GM19372 (cell line): ENCODE measurements around the gene CDHR3.

Experiments
- ATAC-seq: cut with Tn5 transposase; IDR thresholded peaks from one replicate; pipeline ENCODE4 v1.9.1; 2021; ENCODE audit warnings: mild to moderate bottlenecking, low read depth, moderate library complexity; ENCODE audit not compliant: unreplicated experiment

The CDHR3 gene

DNA sequence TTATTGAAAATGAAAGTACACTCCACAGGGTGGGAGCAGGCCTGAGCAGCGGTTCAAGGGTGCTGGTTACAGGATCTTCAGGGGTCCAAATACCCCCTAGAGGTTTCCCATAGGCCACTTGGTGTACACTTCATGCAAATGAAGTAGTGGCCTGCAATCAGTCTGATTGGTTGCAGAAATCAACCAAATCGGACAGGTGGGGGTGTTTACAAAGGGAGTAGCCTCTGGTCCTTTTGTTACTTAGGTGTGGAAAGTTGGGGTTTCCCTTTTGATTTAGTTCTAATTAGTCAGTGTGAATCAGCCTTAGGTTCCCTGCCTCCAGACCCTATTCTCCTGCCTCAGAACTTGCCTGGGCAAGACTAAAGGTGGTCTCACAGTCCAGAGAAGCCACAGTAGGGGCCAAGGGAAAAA, 99.5 kb downstream of the CDHR3 start:
- ATAC-seq, result no peak

- no peak for ATAC-seq
Measured at GRCh38 chr7:106063024-106063423, 100.0 kb downstream of the CDHR3 start.

GRCh38 chr7:106063692-106064091, 100.6 kb downstream of the CDHR3 start:
- ATAC-seq, result no peak

- no peak for ATAC-seq
Measured at GRCh38 chr7:106064316-106064715, 101.3 kb downstream of the CDHR3 start.

DNA sequence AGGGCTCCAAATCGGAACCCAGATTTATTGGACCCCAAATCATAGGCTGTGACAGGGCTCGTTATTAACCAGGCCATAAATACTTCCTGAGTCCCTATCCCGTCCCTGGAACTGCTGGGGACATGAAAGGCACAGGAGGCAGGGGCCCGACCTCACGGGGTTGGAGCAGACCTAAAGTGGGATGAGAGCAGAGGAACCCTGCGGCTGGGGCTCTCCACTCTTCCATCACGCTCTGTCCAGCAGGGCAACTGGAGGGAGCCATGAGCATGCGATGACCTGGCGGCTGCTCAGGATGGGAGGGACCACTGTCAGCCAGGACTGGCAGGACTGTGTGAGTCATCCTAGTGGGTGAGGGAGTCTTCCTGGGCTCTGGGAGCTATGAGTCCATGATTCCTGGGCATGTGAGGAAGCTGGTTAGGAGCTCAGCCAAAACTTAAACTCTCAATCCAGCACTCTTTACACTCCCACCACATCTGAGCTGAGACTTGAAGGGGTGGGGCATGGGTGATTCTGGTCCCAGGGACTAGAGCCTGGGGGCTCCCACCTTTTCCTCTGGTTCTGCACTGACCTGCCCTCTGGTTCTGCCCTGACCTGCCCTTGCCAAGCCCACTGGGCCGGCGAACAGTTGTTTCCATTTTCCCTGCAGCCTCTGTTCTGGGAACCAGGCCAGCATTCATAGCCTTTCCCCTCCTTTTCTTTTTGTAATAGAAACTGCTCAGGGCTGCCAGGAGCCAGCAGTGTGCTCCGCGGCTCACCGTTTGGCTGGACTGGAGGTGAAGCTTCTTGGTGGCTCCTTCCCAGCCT, 101.9 kb downstream of the CDHR3 start:
- ATAC-seq, result no peak

DNA sequence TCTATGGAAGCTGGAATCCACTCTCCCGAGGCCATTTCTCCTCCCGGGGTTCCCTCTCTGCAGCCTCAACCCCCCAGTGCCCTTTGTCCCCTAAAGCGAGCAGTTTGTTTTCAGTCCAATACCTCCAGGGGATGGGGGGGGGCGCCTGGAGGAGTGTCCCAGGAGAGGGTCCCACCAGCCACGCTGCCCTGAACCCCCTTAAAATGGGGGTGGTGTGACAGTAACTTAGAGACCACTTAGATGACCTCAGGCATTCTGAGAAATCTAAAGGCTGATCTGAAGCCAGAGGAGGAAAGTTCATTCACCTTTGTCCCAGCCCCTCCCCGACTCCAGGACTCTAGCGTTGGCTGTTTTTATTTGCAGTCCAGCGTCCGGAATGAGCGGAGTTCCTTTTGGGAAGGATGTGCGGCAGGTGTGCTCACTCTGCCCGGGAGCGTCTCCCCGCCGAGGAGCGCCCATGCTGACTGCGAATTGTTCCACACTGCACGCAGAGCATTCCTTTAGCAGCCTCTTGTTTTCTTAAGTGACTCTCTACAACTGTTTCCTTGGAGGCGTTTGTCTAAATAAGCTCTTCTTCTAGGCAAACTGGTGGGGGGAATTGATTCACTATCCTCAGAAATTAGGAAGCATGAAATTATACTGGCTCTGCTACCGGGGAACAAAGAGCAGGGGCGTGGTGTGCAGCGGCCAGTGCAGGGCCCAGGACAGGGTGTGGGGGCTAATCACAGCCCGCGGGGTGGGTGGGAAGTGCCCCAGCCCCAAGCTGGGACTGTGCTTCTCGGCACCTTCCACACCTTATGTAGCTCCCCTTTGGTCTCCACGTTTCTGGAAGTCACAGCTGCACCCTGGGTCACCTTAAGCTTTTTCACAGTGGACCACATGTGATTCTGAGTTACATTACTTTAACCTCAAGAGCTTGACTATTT, 102.8 kb downstream of the CDHR3 start:
- ATAC-seq, result no peak

GRCh38 chr7:106067678-106068077, 104.6 kb downstream of the CDHR3 start:
- no peak for ATAC-seq

GRCh38 chr7:106068538-106068961, 105.5 kb downstream of the CDHR3 start:
- ATAC-seq, result no peak

- no peak for ATAC-seq
Measured at GRCh38 chr7:106068986-106069385, 105.9 kb downstream of the CDHR3 start.

GRCh38 chr7:106069471-106070200, 106.6 kb downstream of the CDHR3 start:
- no peak for ATAC-seq

- no peak for ATAC-seq
Measured at GRCh38 chr7:106070201-106070551, 107.1 kb downstream of the CDHR3 start.

GRCh38 chr7:106070567-106071254, 107.6 kb downstream of the CDHR3 start:
- no peak for ATAC-seq

DNA sequence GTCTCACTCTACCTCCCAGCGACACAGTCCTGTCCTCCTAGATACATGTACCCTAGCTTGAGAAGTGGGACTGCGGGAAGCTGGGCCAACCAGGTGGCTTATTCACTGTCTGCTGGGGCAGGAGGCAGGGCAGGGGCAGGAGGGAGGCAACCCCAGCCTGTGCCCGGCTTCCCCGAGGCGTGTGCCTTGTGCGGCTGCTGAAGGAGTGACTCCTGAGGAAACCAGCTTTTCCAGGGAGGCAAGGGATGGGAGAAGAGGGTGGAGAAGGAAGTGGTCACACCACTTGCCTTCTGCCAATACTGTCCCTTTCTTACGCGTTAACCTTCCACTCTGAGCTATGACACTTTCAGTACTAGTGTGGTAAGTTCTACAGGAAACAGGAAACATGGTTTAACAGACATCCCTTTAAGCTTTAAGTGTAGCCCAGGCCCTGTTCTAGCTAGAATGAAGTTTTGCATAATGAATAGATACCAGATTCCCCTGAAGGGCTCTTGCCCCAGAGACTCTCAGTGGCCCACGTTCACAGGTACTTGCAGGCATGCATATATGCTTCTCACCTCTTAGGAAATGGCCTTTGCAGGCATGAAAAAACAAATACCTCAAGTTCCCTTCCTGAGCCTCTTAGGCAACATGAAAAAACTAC, 108.4 kb downstream of the CDHR3 start:
- ATAC-seq, result peak; percentile 98

- ATAC-seq, result no peak
Measured at GRCh38 chr7:106071999-106072714, 109.1 kb downstream of the CDHR3 start.

DNA sequence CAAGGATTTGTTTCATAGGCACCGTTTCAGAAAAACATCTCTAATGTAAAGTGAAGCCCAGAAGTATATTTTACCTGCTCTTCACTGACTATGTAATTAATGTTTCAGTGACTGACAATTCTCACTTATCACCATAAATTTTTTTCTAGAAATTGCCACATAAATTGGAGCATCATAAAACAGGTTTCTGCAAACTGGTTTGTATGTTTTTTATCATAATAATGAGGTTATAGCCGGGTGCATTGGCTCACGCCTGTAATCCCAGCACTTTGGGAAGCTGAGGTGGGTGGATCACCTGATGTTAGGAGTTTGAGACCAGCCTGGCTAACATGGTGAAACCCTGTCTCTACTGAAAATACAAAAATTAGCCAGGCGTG, 109.6 kb downstream of the CDHR3 start:
- ATAC-seq, result no peak

GRCh38 chr7:106073701-106074100, 110.6 kb downstream of the CDHR3 start:
- no peak for ATAC-seq

DNA sequence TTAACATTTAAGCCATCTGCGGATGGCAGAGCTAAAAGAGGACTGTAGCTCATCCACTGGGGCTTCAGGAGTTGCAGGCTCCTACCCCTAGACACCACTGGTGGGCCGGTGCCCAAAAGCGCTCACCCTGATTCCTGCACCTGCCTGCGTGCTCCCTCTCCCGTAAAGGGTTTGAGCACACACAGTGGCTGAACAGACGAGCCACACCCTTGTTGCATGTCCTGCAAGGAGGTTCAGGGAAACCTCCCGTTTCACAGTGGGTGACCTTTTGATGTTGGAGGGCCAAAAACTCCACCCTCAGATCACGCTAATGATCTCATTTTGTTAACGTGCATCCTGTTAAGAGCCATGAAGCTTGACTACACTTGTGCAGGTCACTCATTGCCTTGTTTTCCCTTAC, 111.2 kb downstream of the CDHR3 start:
- ATAC-seq, result no peak

DNA sequence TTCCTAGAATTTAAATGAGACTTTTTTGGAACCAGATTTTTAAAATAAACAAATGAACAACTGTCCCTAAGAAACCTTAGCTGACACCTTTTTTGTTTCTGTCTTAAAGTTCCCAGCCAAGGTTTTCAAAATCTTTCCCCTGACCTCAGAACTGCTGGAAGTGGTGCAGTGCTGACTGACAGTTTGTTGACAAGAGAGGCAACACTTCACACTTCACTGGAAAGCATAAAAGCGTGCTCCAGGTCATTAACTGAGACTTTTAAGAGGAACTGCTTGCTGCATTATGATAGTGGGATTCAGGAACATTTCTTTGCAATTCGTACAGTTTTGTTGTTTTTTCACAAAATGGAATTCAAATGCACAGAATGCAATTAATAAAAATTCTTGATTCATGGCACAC, 112.9 kb downstream of the CDHR3 start:
- ATAC-seq, result no peak

GRCh38 chr7:106076537-106076936, 113.5 kb downstream of the CDHR3 start:
- ATAC-seq, result no peak
